GM19099 (cell line): Measurements from ENCODE around the gene BCL11A.

ENCODE experiments used
- POLR2A ChIP-seq: IDR thresholded peaks from 3 replicates; pipeline ENCODE4 v1.6.1; 2011; ENCODE audit warnings: low read depth; ENCODE audit not compliant: insufficient read length; ENCODE audit errors: extremely low read depth

Gene BCL11A

DNA sequence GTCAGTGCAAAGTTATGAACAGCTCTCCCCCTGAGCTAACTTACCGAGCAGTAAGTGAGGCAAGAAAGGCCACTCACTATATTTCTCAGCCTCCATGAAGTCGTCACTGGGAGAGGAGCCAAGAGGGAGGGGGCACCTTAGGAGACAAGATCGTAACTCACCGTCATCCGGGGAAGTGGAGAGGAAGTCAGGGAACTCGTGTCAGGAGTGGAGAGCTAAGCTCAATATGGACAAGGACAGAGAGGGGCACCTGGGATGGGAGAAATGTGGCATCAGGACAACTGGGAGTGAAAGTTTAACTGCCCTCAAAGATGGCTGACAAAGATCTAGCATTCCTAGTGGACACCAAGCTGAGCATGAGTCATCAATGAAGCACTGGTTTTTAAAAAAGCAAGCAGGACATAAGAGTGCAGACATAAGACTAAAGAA, 37.1 kb downstream of the BCL11A start:
- TF ChIP-seq POLR2A, result no peak

DNA sequence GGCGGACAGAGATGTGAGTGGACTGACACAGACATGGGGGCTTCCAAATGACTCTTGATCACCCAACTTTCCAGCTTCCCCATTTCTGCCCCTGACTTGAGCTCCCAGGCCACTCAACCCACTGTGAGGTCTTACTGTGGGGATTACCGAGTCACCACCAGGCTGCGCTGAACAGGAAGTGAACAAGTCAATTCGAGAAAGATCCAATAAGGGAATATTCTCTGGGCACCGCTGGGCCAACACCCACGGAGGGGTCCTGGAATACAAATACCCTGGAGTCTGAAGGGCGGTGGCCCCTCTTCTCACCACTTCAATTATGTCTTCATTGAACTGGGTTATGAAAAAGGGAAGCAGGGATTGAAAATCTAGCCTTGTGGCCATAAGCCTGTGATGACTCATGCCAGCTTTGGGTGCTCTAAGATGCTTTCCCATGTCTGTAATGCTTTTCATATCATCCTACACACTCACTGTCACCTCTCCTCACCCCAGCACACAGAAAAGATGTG, 37.7 kb downstream of the BCL11A start:
- TF ChIP-seq POLR2A, result no peak

DNA sequence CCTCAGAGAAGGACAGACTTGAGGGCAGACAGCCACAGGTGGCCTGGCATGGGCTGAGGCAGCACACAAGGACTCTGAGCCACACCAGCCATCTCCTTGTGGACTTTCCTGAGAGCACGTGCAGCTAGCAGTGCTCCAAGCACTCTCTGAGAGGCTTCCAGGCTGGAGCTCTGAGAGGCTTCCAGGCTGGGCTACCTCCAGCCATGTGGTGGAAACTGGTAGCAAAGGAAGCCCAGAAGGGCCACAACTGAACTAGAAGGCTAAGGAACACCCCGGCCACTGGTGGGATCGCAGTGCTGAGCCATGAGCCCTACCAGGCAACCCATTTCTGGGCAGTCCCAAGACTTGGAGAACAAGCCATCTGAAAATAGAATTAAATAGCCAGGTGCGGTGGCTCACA, 39.5 kb downstream of the BCL11A start:
- TF ChIP-seq POLR2A, result no peak

DNA sequence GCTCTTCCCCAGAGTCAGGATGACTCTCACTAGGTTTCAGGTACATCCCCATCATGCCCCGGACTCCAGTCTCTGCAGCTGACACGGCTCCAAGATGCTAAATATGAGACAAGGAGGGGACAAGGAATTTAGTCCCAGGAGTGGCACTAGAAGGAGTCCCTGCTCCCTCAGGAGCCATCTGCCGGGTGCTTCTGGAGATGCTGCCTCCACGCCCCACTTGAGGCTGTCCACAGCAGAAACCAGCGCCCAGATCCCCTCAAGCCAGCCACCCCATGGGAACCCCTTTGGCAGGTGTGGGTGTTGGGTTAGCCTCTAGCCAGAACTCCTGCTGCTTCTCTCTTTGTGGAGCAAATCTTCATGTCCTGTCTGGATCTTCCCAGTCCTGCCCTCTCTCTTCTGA, 40.3 kb downstream of the BCL11A start:
- no peak for TF ChIP-seq POLR2A

DNA sequence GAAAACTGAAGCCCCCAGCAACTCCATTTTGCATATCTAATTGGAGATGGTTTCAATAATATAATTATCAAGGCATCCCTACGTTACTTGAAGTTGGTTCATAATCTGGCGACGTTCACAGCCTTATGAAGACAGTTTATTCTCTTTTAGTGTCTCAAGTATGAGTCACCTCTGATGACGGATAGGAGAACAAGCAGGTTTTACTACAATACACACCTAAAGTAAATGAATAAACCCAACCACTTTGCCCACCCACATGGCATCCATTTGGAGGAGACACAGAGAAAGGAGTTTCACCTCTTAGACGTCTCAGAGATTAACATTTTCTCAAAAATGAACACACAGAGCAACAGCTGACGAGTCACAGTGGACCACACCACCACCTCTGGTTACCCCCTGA, 40.8 kb downstream of the BCL11A start:
- no peak for TF ChIP-seq POLR2A

DNA sequence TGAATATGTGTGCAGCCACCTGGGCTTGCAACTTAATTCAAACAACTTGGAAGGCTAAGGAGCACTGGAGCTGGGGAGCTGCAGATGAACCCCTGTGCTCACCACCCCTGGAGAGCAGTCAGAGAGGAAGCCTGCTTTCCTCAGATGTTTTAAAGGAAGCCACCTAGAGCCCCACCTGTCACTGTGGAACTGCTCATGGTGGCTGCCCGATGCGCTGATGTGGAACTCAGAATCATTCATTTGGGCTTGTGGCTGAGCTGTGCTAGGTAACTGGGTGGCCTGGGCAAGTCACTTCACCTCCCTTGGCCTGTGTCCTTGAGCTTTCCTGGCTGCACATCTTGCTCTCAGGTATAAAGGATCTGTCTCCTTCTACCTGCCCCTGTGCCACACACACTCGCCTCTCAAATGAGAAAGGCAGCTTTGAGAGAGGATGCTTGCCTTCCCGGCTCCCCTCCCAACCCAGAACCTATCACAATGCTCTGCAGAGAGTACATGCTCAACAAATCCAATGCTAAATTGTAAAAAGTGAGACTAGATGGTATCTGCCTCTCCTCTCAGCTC, 41.3 kb downstream of the BCL11A start:
- no peak for TF ChIP-seq POLR2A

DNA sequence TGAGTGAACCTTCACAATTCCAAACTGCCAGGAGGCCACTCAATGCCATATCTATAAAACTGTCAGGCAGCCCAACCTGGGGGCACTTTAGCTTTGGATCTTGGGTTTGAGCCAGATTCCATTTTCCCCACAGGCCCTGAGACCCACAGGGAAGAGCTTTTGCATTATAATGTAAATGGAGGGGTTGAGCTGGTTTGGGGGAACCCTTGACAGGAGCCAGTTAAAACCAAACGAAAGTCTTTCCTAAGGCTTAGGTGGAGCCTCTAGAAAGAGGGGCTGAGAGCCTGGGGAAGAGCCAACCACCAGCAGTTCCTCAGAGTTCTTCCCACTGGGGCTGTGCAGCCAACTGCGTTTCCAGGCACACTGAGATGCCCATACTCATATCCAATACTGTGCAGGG, 42.7 kb downstream of the BCL11A start:
- no peak for TF ChIP-seq POLR2A

DNA sequence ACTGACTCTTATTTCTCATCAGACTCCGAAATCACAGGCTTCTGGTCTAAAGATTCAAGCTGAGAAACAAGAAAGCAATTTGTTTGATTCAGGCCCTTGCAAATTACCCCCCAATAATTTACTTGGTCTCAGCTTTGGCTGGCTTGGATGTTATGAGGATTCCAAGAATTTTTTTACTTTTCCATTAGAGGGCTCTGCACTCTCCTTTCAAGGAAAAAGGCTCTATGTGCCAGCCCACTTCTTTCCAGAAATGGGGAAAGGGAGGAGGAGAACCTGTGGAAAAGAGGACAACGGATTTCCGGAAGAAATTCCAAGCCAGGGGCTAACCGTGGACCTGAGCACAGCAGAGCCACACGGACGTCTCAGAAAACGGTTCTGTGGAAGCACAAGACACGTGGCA, 44.4 kb downstream of the BCL11A start:
- no peak for TF ChIP-seq POLR2A

DNA sequence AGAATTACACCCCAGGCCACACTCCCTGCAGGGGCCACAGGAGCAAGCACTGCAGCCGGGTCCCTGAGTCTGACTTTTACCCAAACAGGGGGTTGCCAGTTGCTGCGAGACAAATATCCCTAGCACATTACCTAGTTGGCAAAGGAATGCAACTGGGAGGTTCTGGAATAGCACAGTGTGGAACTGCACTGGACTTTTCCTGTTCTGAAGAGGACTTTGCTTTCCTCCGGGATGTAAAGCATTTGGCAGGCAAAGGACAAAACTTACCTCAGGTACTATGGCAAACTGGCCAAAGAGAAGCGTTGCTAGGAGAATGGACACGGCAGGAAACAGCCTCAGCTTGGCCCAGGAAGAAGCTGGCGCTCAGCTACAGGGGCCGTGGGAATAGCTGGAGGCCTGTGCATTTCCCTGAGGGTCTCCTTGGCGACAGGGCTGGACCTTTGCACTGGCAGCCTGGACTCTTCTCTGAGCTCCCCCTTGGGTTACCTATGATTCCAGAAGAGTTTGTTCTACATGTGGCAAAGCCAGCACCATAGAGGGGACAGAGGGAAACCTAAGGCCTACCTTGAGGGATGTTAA, 45.0 kb downstream of the BCL11A start:
- TF ChIP-seq POLR2A, result no peak

DNA sequence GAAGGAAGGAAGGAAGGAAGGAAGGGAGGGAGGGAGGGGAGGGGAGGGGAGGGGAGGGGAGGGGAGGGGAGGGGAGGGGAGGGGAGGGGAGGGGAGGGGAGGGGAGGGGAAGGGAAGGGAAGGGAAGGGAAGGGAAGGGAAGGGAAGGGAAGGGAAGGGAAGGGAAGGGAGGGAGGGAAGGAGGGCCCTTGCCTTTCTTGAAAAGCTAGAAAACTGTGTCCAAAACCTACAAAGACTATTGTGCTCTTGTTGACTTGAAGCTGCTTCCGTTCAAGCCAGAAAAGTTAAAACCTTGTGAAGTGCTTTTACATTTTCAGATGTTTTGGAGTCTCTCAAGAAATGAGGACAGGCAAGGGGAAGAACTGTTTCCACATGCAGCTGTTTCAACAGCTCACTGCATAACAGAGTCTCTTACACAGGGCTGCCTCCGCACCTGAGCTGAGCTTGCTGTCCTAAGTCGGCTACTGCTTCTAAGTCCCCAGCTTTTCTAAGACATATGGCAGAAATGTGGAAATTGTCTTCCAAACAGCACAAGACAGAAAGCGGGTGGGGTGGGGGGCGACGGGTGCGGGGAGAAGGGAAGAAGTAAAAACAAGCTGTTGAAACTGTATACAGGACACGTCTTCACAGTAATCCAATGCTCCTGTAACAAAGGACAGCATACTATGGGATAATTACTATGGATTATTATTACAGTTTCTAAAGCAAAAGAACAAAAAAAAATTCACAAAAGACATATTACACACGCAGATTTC, 46.1 kb downstream of the BCL11A start:
- TF ChIP-seq POLR2A, result no peak

DNA sequence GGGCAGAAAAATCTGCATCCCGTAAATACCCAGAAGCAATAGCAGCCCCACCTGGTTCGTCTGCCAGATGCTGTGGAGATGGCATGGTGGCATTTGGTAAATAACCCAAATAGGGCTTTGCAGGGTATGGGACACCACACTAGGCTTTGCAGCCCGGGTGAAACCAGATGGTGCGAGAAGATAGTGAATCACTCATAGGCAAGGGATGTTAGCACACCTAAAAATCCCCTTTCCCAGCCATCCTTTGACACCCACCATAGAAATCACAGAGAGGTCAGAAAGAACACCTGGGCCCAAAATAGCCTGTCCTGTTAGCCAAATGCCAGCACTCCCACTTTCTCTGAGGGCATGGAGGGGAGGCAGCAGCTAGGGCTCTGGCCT, 47.6 kb downstream of the BCL11A start:
- TF ChIP-seq POLR2A, result no peak

DNA sequence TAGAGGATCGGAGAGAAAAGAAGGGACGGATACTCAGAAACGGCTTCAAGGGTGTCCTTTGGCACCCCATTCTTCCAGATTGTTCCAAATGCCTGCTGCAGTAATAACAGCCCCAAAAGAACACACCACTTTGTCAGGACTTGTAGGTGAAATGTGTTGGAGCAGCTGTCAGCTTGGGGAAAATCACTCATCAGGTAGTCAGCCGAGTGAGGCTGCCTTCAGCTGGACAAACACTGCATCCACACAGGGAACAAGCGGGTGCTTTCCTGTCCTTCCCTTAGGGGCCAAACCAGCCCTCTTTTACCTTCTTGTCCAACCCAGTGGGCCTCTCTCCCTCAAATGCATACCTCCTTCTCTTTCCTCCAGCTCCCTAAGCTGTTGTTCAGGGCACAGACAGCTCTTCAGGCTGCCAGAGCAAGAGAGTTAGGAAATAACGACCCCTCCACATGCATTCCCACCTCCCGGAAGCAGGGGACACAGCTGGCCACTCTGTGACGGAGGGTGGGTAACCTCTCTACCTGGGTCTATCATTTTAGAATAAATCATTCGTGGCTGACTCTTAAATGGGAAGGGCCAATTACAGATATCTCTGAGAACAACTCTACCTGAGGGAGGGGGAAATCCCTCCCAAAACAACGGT, 48.1 kb downstream of the BCL11A start:
- no peak for TF ChIP-seq POLR2A

DNA sequence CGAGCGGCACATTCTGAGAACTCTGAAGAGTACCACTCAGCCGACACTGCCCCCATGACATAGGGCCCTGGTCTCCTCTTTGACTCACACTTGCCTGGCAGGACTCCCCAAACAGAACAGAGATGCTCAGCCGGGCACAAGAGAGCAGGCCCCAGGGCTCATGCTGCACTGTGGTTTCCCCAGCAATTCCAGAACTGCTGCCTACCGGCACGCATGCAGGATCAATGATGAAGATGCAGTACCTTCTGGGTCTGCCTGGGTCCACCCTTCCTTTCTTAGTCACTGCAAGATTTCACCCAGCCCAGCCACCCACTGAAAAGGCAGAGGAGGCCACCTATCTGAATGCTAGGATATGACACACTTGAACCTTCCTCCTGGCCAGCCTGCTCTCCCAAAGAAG, 49.4 kb downstream of the BCL11A start:
- no peak for TF ChIP-seq POLR2A

DNA sequence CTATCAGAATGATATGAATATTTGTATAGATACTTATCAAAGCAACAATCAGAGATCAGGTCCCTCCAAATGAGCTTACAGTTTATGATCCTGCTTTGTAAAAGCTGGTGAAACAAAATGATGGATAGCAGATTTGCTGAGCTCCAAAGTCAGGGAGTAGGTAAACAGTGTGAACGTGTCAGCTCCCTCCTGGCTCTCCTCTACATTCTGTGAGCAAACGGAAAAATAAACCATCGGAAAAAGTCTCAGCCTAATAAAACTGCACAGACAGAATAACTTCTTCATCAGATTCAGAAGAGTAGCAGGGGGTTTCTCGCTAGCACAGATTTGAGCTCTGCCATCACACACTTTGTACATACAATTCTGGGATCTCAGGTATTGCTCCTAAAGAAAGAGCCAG, 51.3 kb downstream of the BCL11A start:
- TF ChIP-seq POLR2A, result no peak

DNA sequence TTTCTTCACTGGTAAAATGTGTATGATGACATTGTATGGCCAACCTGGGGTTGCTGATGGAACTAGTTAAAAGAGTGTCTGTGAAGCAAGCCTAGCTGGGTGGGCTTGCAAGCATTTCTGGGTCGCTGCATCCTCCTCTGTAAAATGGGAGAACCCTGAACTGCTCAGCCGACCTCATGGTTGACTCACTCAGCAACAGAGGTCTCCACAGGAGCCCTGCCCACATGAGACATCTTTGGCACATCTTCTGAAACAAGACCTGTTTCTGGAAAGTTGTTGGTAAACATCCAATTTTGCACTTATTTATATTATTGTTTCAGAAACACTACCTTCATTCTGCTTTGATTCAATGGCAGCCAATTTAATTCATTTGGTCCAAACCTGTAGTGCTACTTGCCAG, 52.6 kb downstream of the BCL11A start:
- no peak for TF ChIP-seq POLR2A

DNA sequence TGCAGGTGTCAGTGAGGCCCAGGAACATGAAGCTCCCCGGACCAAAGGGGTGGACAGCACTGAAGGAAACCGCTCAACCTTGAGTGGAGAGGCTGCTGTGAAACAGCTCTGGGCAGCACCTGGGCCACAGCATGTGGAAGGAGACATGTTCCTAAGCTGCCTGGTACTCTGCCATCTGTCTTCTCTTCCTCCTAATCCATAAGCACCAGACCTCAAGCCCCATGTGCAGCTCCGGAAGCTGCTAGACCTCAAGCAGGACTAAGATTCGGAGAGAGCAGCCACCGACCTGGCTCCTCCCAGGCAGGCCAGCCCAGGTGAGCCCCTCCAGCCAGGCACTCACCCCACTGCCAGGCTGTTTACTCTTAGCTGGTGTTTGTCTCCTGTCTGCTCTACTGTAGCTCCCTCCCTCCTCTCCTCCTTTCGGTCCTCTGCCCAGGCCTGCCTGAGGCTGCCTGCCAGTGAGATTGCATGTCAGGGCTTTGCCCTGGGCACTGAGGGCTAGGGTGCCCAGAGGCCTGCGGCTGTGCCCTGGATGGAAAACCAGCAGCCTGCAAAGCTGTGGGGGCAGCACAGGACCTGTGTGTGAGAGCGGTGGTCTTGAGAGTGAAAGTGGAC, 53.7 kb downstream of the BCL11A start:
- TF ChIP-seq POLR2A, result no peak

DNA sequence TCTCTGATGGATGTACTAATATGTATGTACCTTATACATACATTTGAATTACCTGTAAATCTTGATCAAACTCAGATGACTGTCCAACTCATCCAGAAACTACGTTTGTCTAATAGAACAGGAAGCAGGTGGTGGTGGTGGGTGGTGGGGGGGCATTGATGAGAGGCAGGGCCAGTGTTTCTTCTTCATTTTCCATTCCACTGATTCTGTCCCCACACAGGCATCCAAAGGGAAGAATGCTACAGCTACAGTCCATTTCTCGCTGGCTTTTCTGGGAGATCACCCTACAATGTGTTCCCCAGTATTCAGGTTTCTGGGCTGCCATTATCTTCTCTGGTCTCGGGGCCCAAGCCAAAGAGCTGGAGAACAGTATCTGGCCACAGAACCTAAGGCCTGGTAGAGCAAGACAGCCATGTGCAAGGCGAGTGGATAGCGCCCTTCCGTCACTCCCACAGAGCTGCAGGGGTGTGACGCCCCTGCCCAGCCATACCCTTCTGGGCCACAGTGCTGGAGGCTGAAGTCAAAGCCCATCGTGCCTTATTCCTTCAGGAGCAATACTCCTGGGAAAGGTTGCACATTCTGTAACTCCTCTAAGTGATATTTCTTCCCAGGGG, 54.5 kb downstream of the BCL11A start:
- no peak for TF ChIP-seq POLR2A
